HEK293 (cell line): ENCODE data around the gene ARL14EPL.

Source experiments
- CTCF ChIA-PET: fragments of 350-600 bp; formaldehyde crosslinking; extraction: SDS; loops from one replicate; lab custom pipeline; 2021; ENCODE audit warnings: antibody characterized with exemption; lab: Yijun Ruan, JAX
- POLR2A ChIA-PET: fragments of 300-600 bp; formaldehyde crosslinking; extraction: SDS; loops from one replicate; lab custom pipeline; 2020; ENCODE audit warnings: antibody characterized with exemption, inconsistent platforms; lab: Yijun Ruan, JAX
- H3K27ac ChIP-seq: fragments of 200-500 bp; sonication (Bioruptor generic); 2 replicates; pipeline ENCODE4 v1.5.1; 2014; ENCODE audit warnings: low read depth, low read length, control low read depth, inconsistent platforms; ENCODE audit errors: extremely low read depth
- H3K36me3 ChIP-seq, 2 experiments: fragments of 200-500 bp in 1 of 2; sonication (Bioruptor generic) in 1 of 2; 1 replicate in 1 of 2; 2 replicates in 1 of 2; pipeline ENCODE4 v1.5.1; 2014 to 2017; ENCODE audit warnings: inconsistent platforms in 2 of 2, low read length in 2 of 2; ENCODE audit not compliant: control insufficient read depth in 2 of 2, insufficient read depth in 1 of 2
- H3K4me1 ChIP-seq: fragments of 200-500 bp; sonication (Bioruptor generic); 2 replicates; pipeline ENCODE4 v1.5.1; 2014; ENCODE audit warnings: mild to moderate bottlenecking, low read length, inconsistent platforms; ENCODE audit not compliant: control insufficient read depth, insufficient read depth
- H3K4me3 ChIP-seq: 2 replicates; pipeline ENCODE4 v1.5.1; 2011; ENCODE audit warnings: low read depth, mild to moderate bottlenecking, control low read depth, low read length, moderate library complexity
- H3K9me3 ChIP-seq: fragments of 200-500 bp; sonication (Bioruptor generic); 2 replicates; pipeline ENCODE4 v1.5.1; 2014; ENCODE audit warnings: low read depth, low read length, inconsistent platforms; ENCODE audit not compliant: control insufficient read depth, insufficient read depth
- ATF2 ChIP-seq: fragments of 450-650 bp; formaldehyde crosslinking; IDR thresholded peaks from 2 replicates; pipeline ENCODE4 v1.5.1; 2016; ENCODE audit warnings: missing biosample characterization, missing genetic modification characterization, low read depth
- GLI2 ChIP-seq: fragments of 450-650 bp; formaldehyde crosslinking; IDR thresholded peaks from 2 replicates; pipeline ENCODE4; 2017; ENCODE audit warnings: missing biosample characterization, missing genetic modification characterization, low read depth, borderline replicate concordance
- MYNN ChIP-seq: fragments of 450-650 bp; formaldehyde crosslinking; IDR thresholded peaks from 2 replicates; pipeline ENCODE4 v1.5.1; 2016; ENCODE audit warnings: missing biosample characterization, missing genetic modification characterization, borderline replicate concordance
- OVOL3 ChIP-seq: fragments of 450-650 bp; formaldehyde crosslinking; IDR thresholded peaks from 2 replicates; pipeline ENCODE4 v1.5.1; 2016; ENCODE audit warnings: missing biosample characterization, missing genetic modification characterization
- REST ChIP-seq: fragments of 450-650 bp; formaldehyde crosslinking; IDR thresholded peaks from 2 replicates; pipeline ENCODE4 v1.5.1; 2016; ENCODE audit warnings: missing biosample characterization, missing genetic modification characterization
- SETDB1 ChIP-seq: IDR thresholded peaks from one replicate; pipeline ENCODE4 v1.6.1; 2017; ENCODE audit warnings: mild to moderate bottlenecking, low read length, moderate library complexity, mixed read lengths; ENCODE audit not compliant: insufficient read length
- TSHZ1 ChIP-seq: fragments of 450-650 bp; formaldehyde crosslinking; IDR thresholded peaks from 2 replicates; pipeline ENCODE4 v1.5.1; 2016; ENCODE audit warnings: missing biosample characterization, missing genetic modification characterization, borderline replicate concordance
- ZBTB49 ChIP-seq: fragments of 450-650 bp; formaldehyde crosslinking; IDR thresholded peaks from 2 replicates; pipeline ENCODE4 v1.5.1; 2016; ENCODE audit warnings: missing biosample characterization, missing genetic modification characterization, low read depth
- ZFHX2 ChIP-seq: fragments of 450-650 bp; formaldehyde crosslinking; conservative IDR thresholded peaks from 2 replicates; pipeline ENCODE4 v1.5.1; 2016; ENCODE audit warnings: missing biosample characterization, missing genetic modification characterization
- ZNF174 ChIP-seq: fragments of 450-650 bp; formaldehyde crosslinking; IDR thresholded peaks from 2 replicates; pipeline ENCODE4 v1.5.0; 2017; ENCODE audit warnings: missing biosample characterization, mild to moderate bottlenecking, missing genetic modification characterization
- ZNF302 ChIP-seq: fragments of 450-650 bp; formaldehyde crosslinking; IDR thresholded peaks from 2 replicates; pipeline ENCODE4 v1.5.1; 2016; ENCODE audit warnings: missing biosample characterization, missing genetic modification characterization, low read depth
- ZNF354C ChIP-seq: fragments of 450-650 bp; formaldehyde crosslinking; IDR thresholded peaks from 2 replicates; pipeline ENCODE4 v1.5.1; 2016; ENCODE audit warnings: missing biosample characterization, missing genetic modification characterization, low read depth, borderline replicate concordance
- ZNF600 ChIP-seq: fragments of 450-650 bp; formaldehyde crosslinking; IDR thresholded peaks from 2 replicates; pipeline ENCODE4 v1.5.1; 2016; ENCODE audit warnings: missing biosample characterization, missing genetic modification characterization
- ZNF660 ChIP-seq: fragments of 450-650 bp; IDR thresholded peaks from 2 replicates; pipeline ENCODE4 v1.5.1; 2018; ENCODE audit warnings: missing biosample characterization, mild to moderate bottlenecking, missing genetic modification characterization
- ZNF768 ChIP-seq: fragments of 450-650 bp; formaldehyde crosslinking; IDR thresholded peaks from 2 replicates; pipeline ENCODE4 v1.5.1; 2018; ENCODE audit warnings: missing biosample characterization, mild to moderate bottlenecking, missing genetic modification characterization

ARL14EPL gene

GRCh38 chr5:116013936-116014335, 18.3 kb upstream of the ARL14EPL start:
- Histone ChIP-seq H3K4me3 (no peak overlapping the region), H3K27ac (no peak overlapping the region), H3K36me3 (no peaks in the 10 kb centered on the region), H3K4me1 (no peaks in the 10 kb centered on the region), H3K9me3 (no peaks in the 10 kb centered on the region)
- ChIA-PET CTCF (no interaction called here), POLR2A (no interaction called here)
- TF ChIP-seq ATF2, result no peak
- TF ChIP-seq GLI2 (tag by site-specific recombination), result no peak
- TF ChIP-seq ZNF768 (tag by site-specific recombination), result no peak
- TF ChIP-seq MYNN (tag by site-specific recombination), result no peak
- TF ChIP-seq ZFHX2 (tag by site-specific recombination), result no peak
- TF ChIP-seq ZNF174, result no peak
- no peak for TF ChIP-seq REST (tag by site-specific recombination)
- no peak for TF ChIP-seq ZNF660
- TF ChIP-seq ZNF302 (tag by site-specific recombination), result no peak
- no peak for TF ChIP-seq ZBTB49 (tag by site-specific recombination)

- no peak for TF ChIP-seq ZNF354C (tag by site-specific recombination)
- no peak for TF ChIP-seq OVOL3 (tag by site-specific recombination)
- no peak for TF ChIP-seq ZNF600 (tag by site-specific recombination)
- peak; percentile 11 for TF ChIP-seq SETDB1
- TF ChIP-seq TSHZ1 (tag by site-specific recombination), result no peak
- no peaks in the 10 kb centered on the region for H3K4me1 ChIP-seq
- CTCF ChIA-PET, result no interaction called here
Observed at GRCh38 chr5:116023619-116024018, 8.7 kb upstream of the ARL14EPL start.

More at GRCh38 chr5:116023619-116024018, 8.7 kb upstream of the ARL14EPL start:
- no peak overlapping the region for H3K4me3 ChIP-seq
- H3K9me3 ChIP-seq, result no peaks in the 10 kb centered on the region
- POLR2A ChIA-PET, result no interaction called here
- no peak overlapping the region for H3K27ac ChIP-seq
- no peaks in the 10 kb centered on the region for H3K36me3 ChIP-seq
